ENCODE results near the gene ROBO2. TPM values are rescaled to one million over a fixed set of nuclear protein-coding genes. Genes with fewer than 3 reads are reported as not detected.

ROBO2 gene
- total and polyA plus RNA-seq, 2 experiments from 2014 or later = 1.5 to 7.8 TPM

DNA sequence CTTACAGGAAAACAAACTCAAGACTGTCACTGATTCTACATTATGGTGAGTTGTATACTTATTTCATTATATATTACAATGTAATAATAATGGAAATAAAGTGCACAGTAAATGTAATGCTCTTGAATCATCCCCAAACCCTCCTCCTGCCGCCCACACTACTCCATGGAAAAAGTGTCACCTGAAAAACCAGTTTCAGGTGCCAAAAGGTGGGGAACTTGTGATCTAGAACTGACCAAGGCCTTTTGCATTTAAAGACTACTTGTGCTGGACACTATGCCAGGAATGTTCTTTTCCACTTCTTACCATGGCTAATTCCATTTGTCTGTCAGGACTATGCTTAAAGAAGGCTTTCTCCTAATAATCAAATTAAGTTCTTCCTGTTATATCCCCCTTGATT is 32.3 kb downstream of the ROBO2 start (continued):
- TF ChIP-seq, protein P1, sequence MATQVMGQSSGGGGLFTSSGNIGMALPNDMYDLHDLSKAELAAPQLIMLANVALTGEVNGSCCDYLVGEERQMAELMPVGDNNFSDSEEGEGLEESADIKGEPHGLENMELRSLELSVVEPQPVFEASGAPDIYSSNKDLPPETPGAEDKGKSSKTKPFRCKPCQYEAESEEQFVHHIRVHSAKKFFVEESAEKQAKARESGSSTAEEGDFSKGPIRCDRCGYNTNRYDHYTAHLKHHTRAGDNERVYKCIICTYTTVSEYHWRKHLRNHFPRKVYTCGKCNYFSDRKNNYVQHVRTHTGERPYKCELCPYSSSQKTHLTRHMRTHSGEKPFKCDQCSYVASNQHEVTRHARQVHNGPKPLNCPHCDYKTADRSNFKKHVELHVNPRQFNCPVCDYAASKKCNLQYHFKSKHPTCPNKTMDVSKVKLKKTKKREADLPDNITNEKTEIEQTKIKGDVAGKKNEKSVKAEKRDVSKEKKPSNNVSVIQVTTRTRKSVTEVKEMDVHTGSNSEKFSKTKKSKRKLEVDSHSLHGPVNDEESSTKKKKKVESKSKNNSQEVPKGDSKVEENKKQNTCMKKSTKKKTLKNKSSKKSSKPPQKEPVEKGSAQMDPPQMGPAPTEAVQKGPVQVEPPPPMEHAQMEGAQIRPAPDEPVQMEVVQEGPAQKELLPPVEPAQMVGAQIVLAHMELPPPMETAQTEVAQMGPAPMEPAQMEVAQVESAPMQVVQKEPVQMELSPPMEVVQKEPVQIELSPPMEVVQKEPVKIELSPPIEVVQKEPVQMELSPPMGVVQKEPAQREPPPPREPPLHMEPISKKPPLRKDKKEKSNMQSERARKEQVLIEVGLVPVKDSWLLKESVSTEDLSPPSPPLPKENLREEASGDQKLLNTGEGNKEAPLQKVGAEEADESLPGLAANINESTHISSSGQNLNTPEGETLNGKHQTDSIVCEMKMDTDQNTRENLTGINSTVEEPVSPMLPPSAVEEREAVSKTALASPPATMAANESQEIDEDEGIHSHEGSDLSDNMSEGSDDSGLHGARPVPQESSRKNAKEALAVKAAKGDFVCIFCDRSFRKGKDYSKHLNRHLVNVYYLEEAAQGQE (IDR thresholded peaks at IDR 0.05; ENCODE audit: unreplicated experiment) = no peak
- TF ChIP-seq ZNF114 (CRISPR knock-in tag; IDR thresholded peaks at IDR 0.05) (no peak), STAT1 (IDR thresholded peaks at IDR 0.05; ENCODE audit: unreplicated experiment) (no peak)
- TF ChIP-seq, protein P2, sequence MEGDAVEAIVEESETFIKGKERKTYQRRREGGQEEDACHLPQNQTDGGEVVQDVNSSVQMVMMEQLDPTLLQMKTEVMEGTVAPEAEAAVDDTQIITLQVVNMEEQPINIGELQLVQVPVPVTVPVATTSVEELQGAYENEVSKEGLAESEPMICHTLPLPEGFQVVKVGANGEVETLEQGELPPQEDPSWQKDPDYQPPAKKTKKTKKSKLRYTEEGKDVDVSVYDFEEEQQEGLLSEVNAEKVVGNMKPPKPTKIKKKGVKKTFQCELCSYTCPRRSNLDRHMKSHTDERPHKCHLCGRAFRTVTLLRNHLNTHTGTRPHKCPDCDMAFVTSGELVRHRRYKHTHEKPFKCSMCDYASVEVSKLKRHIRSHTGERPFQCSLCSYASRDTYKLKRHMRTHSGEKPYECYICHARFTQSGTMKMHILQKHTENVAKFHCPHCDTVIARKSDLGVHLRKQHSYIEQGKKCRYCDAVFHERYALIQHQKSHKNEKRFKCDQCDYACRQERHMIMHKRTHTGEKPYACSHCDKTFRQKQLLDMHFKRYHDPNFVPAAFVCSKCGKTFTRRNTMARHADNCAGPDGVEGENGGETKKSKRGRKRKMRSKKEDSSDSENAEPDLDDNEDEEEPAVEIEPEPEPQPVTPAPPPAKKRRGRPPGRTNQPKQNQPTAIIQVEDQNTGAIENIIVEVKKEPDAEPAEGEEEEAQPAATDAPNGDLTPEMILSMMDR (conservative IDR thresholded peaks at IDR 0.05; ENCODE audit: low read depth in 2 of 2) = no peak

DNA sequence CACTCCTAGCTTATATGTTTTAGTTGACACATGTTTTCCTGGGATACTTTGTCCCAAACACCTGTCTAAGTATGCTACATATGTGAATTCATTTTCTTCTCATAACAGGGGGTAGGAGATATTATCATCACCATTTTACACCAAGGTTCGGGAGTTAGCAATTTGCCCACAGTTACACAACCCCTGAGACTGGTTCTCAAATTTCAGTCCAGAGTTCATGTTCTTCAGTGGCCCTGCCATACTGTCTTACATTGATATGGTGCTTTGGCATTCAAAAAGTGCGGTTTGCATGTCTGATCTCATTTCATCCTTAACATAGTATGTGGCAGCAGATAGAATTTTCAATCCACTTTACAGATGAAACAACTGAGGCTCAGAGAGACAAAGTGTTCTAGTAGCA is 38.4 kb downstream of the ROBO2 start:
- H3F3A ChIP-seq (replicated peaks; ENCODE audit: low read depth) = no peaks in the 10 kb centered on the region
- no peaks in the 10 kb centered on the region for H3K27me3 ChIP-seq (ENCODE audit: insufficient read depth)
- H3K4me1 Mint-ChIP-seq = peaks cover 33% of the 10 kb centered on the region

More for the DNA sequence above, 38.4 kb downstream of the ROBO2 start:
- no peak overlapping the region for H2AFZ ChIP-seq
- ATAC-seq = no peak
- Mint-ChIP-seq H3K27ac (no peak overlapping the region), H3K9me3 (no peaks in the 10 kb centered on the region), H3K27me3 (ENCODE audit: insufficient read depth, low read depth, poor library complexity) (no peaks in the 10 kb centered on the region), H3K4me3 (no peak overlapping the region), H3K36me3 (ENCODE audit: low read depth) (no peaks in the 10 kb centered on the region)
- TF ChIP-seq CREB1 (CRISPR knock-in tag; IDR thresholded peaks at IDR 0.05; ENCODE audit: low read depth) (no peak), NANOG (IDR thresholded peaks at IDR 0.05; ENCODE audit: borderline replicate concordance) (no peak), EZH2 (IDR thresholded peaks at IDR 0.05; ENCODE audit: low read depth, unreplicated experiment) (no peak), JUNB (IDR thresholded peaks at IDR 0.05; ENCODE audit: unreplicated experiment) (no peak), ZNF331 (CRISPR knock-in tag; IDR thresholded peaks at IDR 0.05; ENCODE audit: low read depth) (no peak), EZH2phosphoT487 (IDR thresholded peaks at IDR 0.05; ENCODE audit: unreplicated experiment) (no peak), ZNF114 (CRISPR knock-in tag; IDR thresholded peaks at IDR 0.05) (no peak), POLR2AphosphoS5 (IDR thresholded peaks at IDR 0.05; ENCODE audit: low read depth) (no peak), STAT1 (IDR thresholded peaks at IDR 0.05; ENCODE audit: unreplicated experiment) (no peak)
- TF ChIP-seq, protein P2 (conservative IDR thresholded peaks at IDR 0.05; ENCODE audit: low read depth in 2 of 2) = no peak
- TF ChIP-seq, protein P1 (IDR thresholded peaks at IDR 0.05; ENCODE audit: unreplicated experiment) = no peak
- TF ChIP-seq, protein P3, sequence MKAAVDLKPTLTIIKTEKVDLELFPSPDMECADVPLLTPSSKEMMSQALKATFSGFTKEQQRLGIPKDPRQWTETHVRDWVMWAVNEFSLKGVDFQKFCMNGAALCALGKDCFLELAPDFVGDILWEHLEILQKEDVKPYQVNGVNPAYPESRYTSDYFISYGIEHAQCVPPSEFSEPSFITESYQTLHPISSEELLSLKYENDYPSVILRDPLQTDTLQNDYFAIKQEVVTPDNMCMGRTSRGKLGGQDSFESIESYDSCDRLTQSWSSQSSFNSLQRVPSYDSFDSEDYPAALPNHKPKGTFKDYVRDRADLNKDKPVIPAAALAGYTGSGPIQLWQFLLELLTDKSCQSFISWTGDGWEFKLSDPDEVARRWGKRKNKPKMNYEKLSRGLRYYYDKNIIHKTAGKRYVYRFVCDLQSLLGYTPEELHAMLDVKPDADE (IDR thresholded peaks at IDR 0.05) = no peak
- H3K9me2 ChIP-seq (ENCODE audit: insufficient read depth) = no peaks in the 10 kb centered on the region
- no peak overlapping the region for H3K4me2 ChIP-seq
- no peak overlapping the region for H3K27ac ChIP-seq (ENCODE audit: low read depth)
- no peaks in the 10 kb centered on the region for H4K20me1 ChIP-seq (replicated peaks; ENCODE audit: insufficient read depth)
- no peaks in the 10 kb centered on the region for H3K36me3 ChIP-seq (ENCODE audit: insufficient read depth)
- no peak overlapping the region for H3K4me3 ChIP-seq
- H3K79me2 ChIP-seq (replicated peaks; ENCODE audit: insufficient read depth) = no peaks in the 10 kb centered on the region
- no peak for DNase-seq (ENCODE audit: low spot score)
- H3K4me1 ChIP-seq (ENCODE audit: insufficient read depth) = peaks cover 26% of the 10 kb centered on the region
